ENCODE measurements around the gene RARS1. TPM values are rescaled to one million over a fixed set of nuclear protein-coding genes. Genes with fewer than 3 reads are reported as not detected.

The RARS1 gene
- total and polyA plus RNA-seq, 2 of the 8 experiments (the other 6 are each of a cell fraction or from before 2014, with no cell fraction given): 30.2 to 108 TPM

GRCh38 chr5:168464641-168465040 is 21.6 kb upstream of the RARS1 start:
- Histone ChIP-seq H2BK20ac (ENCODE audit: low read length) (no peak overlapping the region), H2AFZ (ENCODE audit: low read length) (no peak overlapping the region), H3K79me1 (ENCODE audit: low read depth, low read length) (no peaks in the 10 kb centered on the region), H3K9ac (replicated peaks in 1 of 4; ENCODE audit: extremely low read depth in 1 of 4, low read depth in 3 of 4, low read length in 3 of 4) (no peak overlapping the region), H3K14ac (ENCODE audit: insufficient read length) (no peak overlapping the region), H3K4me2 (ENCODE audit: insufficient read depth in 1 of 2, low read depth in 2 of 2, low read length in 2 of 2) (no peak overlapping the region), H3K4me3 (ENCODE audit: extremely low read depth in 1 of 4, insufficient read depth in 2 of 4, low read depth in 3 of 4, low read length in 4 of 4) (no peak overlapping the region), H3K23ac (ENCODE audit: insufficient read length) (no peak overlapping the region), H2BK5ac (ENCODE audit: low read depth, low read length) (no peak overlapping the region), H3K4me1 (replicated peaks in 1 of 4; ENCODE audit: control insufficient read depth in 3 of 4, insufficient read depth in 4 of 4, low read length in 3 of 4) (no peaks in the 10 kb centered on the region), H3K18ac (ENCODE audit: extremely low read depth, low read length) (no peak overlapping the region), H3K9me3 (ENCODE audit: insufficient read depth in 2 of 2, low read depth in 1 of 2, low read length in 1 of 2) (no peaks in the 10 kb centered on the region), H3K56ac (replicated peaks; ENCODE audit: insufficient read length, low read depth, low read length) (no peak overlapping the region), H3K36me3 (ENCODE audit: control insufficient read depth in 2 of 4, insufficient read depth in 4 of 4, low read length in 3 of 4) (peaks cover 9 to 50% (median 27%) of the 10 kb centered on the region in 4 experiments; a peak in 7 of 8 replicates), H3K27ac (ENCODE audit: low read depth, low read length) (no peak overlapping the region), H2BK12ac (ENCODE audit: low read depth, low read length) (no peak overlapping the region), H3K27me3 (replicated peaks in 1 of 4; ENCODE audit: control insufficient read depth in 3 of 4, extremely low read depth in 1 of 4, insufficient read depth in 3 of 4, low read length in 3 of 4) (no peaks in the 10 kb centered on the region), H2BK120ac (replicated peaks; ENCODE audit: low read depth, low read length) (no peak overlapping the region), H3K4ac (replicated peaks; ENCODE audit: insufficient read length, low read depth, low read length) (no peak overlapping the region), H4K91ac (replicated peaks; ENCODE audit: insufficient read length, low read length) (no peak overlapping the region), H4K8ac (ENCODE audit: extremely low read depth, insufficient read depth, low read length) (no peak overlapping the region), H2AK5ac (ENCODE audit: low read depth, low read length) (no peak overlapping the region), H4K5ac (ENCODE audit: insufficient read length, low read depth, low read length) (no peak overlapping the region), H4K20me1 (replicated peaks in 1 of 2; ENCODE audit: control insufficient read depth in 1 of 2, insufficient read depth in 2 of 2, low read length in 2 of 2) (no peaks in the 10 kb centered on the region), H3K23me2 (ENCODE audit: low read depth, low read length) (no peaks in the 10 kb centered on the region), H3K79me2 (ENCODE audit: control insufficient read depth in 1 of 2, insufficient read depth in 2 of 2, low read length in 2 of 2) (no peaks in the 10 kb centered on the region), H2BK15ac (ENCODE audit: low read length) (no peak overlapping the region)
- TF ChIP-seq ASH2L (IDR thresholded peaks at IDR 0.05; ENCODE audit: low read length) (no peak), POLR2A (IDR thresholded peaks at IDR 0.05; ENCODE audit: control extremely low read depth in 1 of 2, low read depth in 2 of 2, low read length in 2 of 2) (no peak), SIRT6 (IDR thresholded peaks at IDR 0.05; ENCODE audit: low read length) (no peak), TAF7 (optimal IDR thresholded peaks at IDR 0.05; ENCODE audit: borderline replicate concordance, low read depth, low read length) (no peak), RAD21 (IDR thresholded peaks at IDR 0.05 in 1 of 2, conservative IDR thresholded peaks at IDR 0.05 in 1 of 2; ENCODE audit: low read depth in 2 of 2, low read length in 2 of 2) (no peak)
- CTCF ChIA-PET (ENCODE audit: partially characterized antibody): interaction anchor here (0.9 to 1.4 kb wide), 2 partner anchors 21 to 150 kb away, joined by 3 read pairs; partner anchors contain the start of gene RARS1
- no peak for DNase-seq (ENCODE audit: low read depth in 1 of 2, low spot score in 2 of 2)
- FAIRE-seq: no peak
- WGBS, 2 experiments (ENCODE audit: extremely low coverage in 1 of 2, insufficient coverage in 1 of 2, insufficient read length in 1 of 2, insufficient replicate concordance in 2 of 2, low coverage in 1 of 2, low lambda C conversion rate in 2 of 2, missing lambda C conversion rate in 1 of 2): 87% methylated on average over 20 of the region's 20 CpGs; no CpG with 5 or more reads in 1 of the 2 experiments
- POLR2A ChIA-PET (ENCODE audit: partially characterized antibody): interaction anchor here (0.5 kb wide), 1 partner anchor 44 kb away, joined by 3 read pairs; no protein-coding TSS in a partner anchor
